ENCODE measurements around the gene TMEM80. TPM values are rescaled to one million over a fixed set of nuclear protein-coding genes. Genes with fewer than 3 reads are reported as not detected.

Gene TMEM80
- total RNA-seq, 1 experiment from 2014 or later = 16.0 TPM

GRCh38 chr11:707817-708420 lies 12.3 kb downstream of the TMEM80 start:
- H3K4me1 ChIP-seq (replicated peaks) = no peaks in the 10 kb centered on the region; the same call in 1 of the 2 replicates
- H3K9me3 ChIP-seq (replicated peaks) = no peaks in the 10 kb centered on the region
- no peaks in the 10 kb centered on the region for H3K27me3 ChIP-seq (replicated peaks)
- H3K36me3 ChIP-seq = no peaks in the 10 kb centered on the region
- no peak for DNase-seq (ENCODE audit: low read depth in 1 of 2, low spot score in 2 of 2)
- no peak overlapping the region for H3K27ac ChIP-seq
- H3K4me3 ChIP-seq = no peak overlapping the region

- Histone ChIP-seq H3K4me1 (replicated peaks) (no peaks in the 10 kb centered on the region; the same call in 1 of the 2 replicates), H3K27ac (no peak overlapping the region), H3K27me3 (replicated peaks) (no peaks in the 10 kb centered on the region), H3K4me3 (no peak overlapping the region), H3K36me3 (no peaks in the 10 kb centered on the region), H3K9me3 (replicated peaks) (no peaks in the 10 kb centered on the region)
- DNase-seq (ENCODE audit: low read depth in 1 of 2, low spot score in 2 of 2) = no peak
Observed at GRCh38 chr11:708511-708910, 12.9 kb downstream of the TMEM80 start.

GRCh38 chr11:709109-709997 lies 13.7 kb downstream of the TMEM80 start:
- DNase-seq (ENCODE audit: low read depth in 1 of 2, low spot score in 2 of 2) = no peak
- Histone ChIP-seq H3K27ac (no peak overlapping the region), H3K36me3 (no peaks in the 10 kb centered on the region), H3K4me1 (replicated peaks) (no peaks in the 10 kb centered on the region; the same call in 1 of the 2 replicates), H3K9me3 (replicated peaks) (no peaks in the 10 kb centered on the region), H3K27me3 (replicated peaks) (no peaks in the 10 kb centered on the region), H3K4me3 (no peak overlapping the region)

GRCh38 chr11:714436-714835 lies 18.8 kb downstream of the TMEM80 start:
- H3K9me3 ChIP-seq (replicated peaks) = no peaks in the 10 kb centered on the region
- no peaks in the 10 kb centered on the region for H3K4me1 ChIP-seq (replicated peaks)
- H3K27ac ChIP-seq = no peak overlapping the region
- H3K27me3 ChIP-seq (replicated peaks) = peaks cover 5% of the 10 kb centered on the region; the same call in 1 of the 2 replicates
- no peak for DNase-seq (ENCODE audit: low read depth in 1 of 2, low spot score in 2 of 2)
- H3K36me3 ChIP-seq = no peaks in the 10 kb centered on the region
- no peak overlapping the region for H3K4me3 ChIP-seq

GRCh38 chr11:719214-720016 lies 23.8 kb downstream of the TMEM80 start:
- Histone ChIP-seq H3K9me3 (replicated peaks) (no peaks in the 10 kb centered on the region), H3K27me3 (replicated peaks) (peaks cover 27% of the 10 kb centered on the region), H3K27ac (no peak overlapping the region), H3K4me3 (no peak overlapping the region), H3K36me3 (no peaks in the 10 kb centered on the region), H3K4me1 (replicated peaks) (no peaks in the 10 kb centered on the region)
- DNase-seq (ENCODE audit: low read depth in 1 of 2, low spot score in 2 of 2) = no peak

GRCh38 chr11:720017-720641 lies 24.5 kb downstream of the TMEM80 start:
- no peaks in the 10 kb centered on the region for H3K36me3 ChIP-seq
- no peaks in the 10 kb centered on the region for H3K9me3 ChIP-seq (replicated peaks)
- no peak overlapping the region for H3K4me3 ChIP-seq
- no peak for DNase-seq (ENCODE audit: low read depth in 1 of 2, low spot score in 2 of 2)
- no peak overlapping the region for H3K27ac ChIP-seq
- H3K27me3 ChIP-seq (replicated peaks) = peaks cover 27% of the 10 kb centered on the region
- H3K4me1 ChIP-seq (replicated peaks) = no peaks in the 10 kb centered on the region

GRCh38 chr11:720642-721246 lies 25.1 kb downstream of the TMEM80 start:
- Histone ChIP-seq H3K27me3 (replicated peaks) (peaks cover 27% of the 10 kb centered on the region), H3K36me3 (no peaks in the 10 kb centered on the region), H3K27ac (no peak overlapping the region), H3K4me3 (no peak overlapping the region), H3K9me3 (replicated peaks) (no peaks in the 10 kb centered on the region), H3K4me1 (replicated peaks) (no peaks in the 10 kb centered on the region)
- DNase-seq (ENCODE audit: low read depth in 1 of 2, low spot score in 2 of 2) = no peak

GRCh38 chr11:721247-721740 lies 25.7 kb downstream of the TMEM80 start:
- H3K27me3 ChIP-seq (replicated peaks) = peaks cover 27% of the 10 kb centered on the region
- H3K27ac ChIP-seq = no peak overlapping the region
- no peak overlapping the region for H3K4me3 ChIP-seq
- no peaks in the 10 kb centered on the region for H3K9me3 ChIP-seq (replicated peaks)
- H3K4me1 ChIP-seq (replicated peaks) = no peaks in the 10 kb centered on the region
- no peaks in the 10 kb centered on the region for H3K36me3 ChIP-seq
- DNase-seq (ENCODE audit: low read depth in 1 of 2, low spot score in 2 of 2) = no peak

GRCh38 chr11:721741-722345 lies 26.2 kb downstream of the TMEM80 start:
- no peaks in the 10 kb centered on the region for H3K4me1 ChIP-seq (replicated peaks)
- no peak for DNase-seq (ENCODE audit: low read depth in 1 of 2, low spot score in 2 of 2)
- no peaks in the 10 kb centered on the region for H3K9me3 ChIP-seq (replicated peaks)
- H3K27me3 ChIP-seq (replicated peaks) = peaks cover 27% of the 10 kb centered on the region
- H3K36me3 ChIP-seq = no peaks in the 10 kb centered on the region
- no peak overlapping the region for H3K4me3 ChIP-seq
- H3K27ac ChIP-seq = no peak overlapping the region

GRCh38 chr11:722346-722811 lies 26.8 kb downstream of the TMEM80 start:
- no peak overlapping the region for H3K4me3 ChIP-seq

GRCh38 chr11:723120-723883 lies 27.7 kb downstream of the TMEM80 start:
- H3K36me3 ChIP-seq = no peaks in the 10 kb centered on the region
- H3K4me1 ChIP-seq (replicated peaks) = no peaks in the 10 kb centered on the region
- no peak for DNase-seq (ENCODE audit: low read depth in 1 of 2, low spot score in 2 of 2)
- H3K9me3 ChIP-seq (replicated peaks) = no peaks in the 10 kb centered on the region
- H3K4me3 ChIP-seq = no peak overlapping the region
- peaks cover 27% of the 10 kb centered on the region for H3K27me3 ChIP-seq (replicated peaks)
- H3K27ac ChIP-seq = no peak overlapping the region

More at GRCh38 chr11:722346-722811, 26.8 kb downstream of the TMEM80 start:
- H3K4me1 ChIP-seq (replicated peaks) = no peaks in the 10 kb centered on the region
- no peak for DNase-seq (ENCODE audit: low read depth in 1 of 2, low spot score in 2 of 2)
- H3K9me3 ChIP-seq (replicated peaks) = no peaks in the 10 kb centered on the region
- no peaks in the 10 kb centered on the region for H3K36me3 ChIP-seq
- H3K27ac ChIP-seq = no peak overlapping the region
- peaks cover 27% of the 10 kb centered on the region for H3K27me3 ChIP-seq (replicated peaks)

Data from SJSA1 (cell line).